Memory B cell (primary cell): ENCODE measurements around the gene GET4.

Experiments used
- ATAC-seq: fragments of 150-1000 bp; cut with Tn5 transposase; 2 replicates; pipeline ENCODE4 v1.10.0; 2021; ENCODE audit warnings: low read depth, mild to moderate bottlenecking, moderate library complexity
- DNase-seq, 2 donors: peaks; one replicate each; pipeline ENCODE4 v3.0.0; 2022; ENCODE audit warnings: low spot score in 2 of 2
- H3K27ac Mint-ChIP-seq: one replicate; pipeline ENCODE4 v1.8.0; 2022; ENCODE audit warnings: mild to moderate bottlenecking, moderate library complexity, mixed read lengths
- H3K27me3 Mint-ChIP-seq: one replicate; pipeline ENCODE4 v1.8.0; 2022; ENCODE audit warnings: mixed read lengths
- H3K36me3 Mint-ChIP-seq: one replicate; pipeline ENCODE4 v1.8.0; 2022; ENCODE audit warnings: mild to moderate bottlenecking, mixed read lengths
- H3K4me1 Mint-ChIP-seq: one replicate; pipeline ENCODE4 v1.8.0; 2022; ENCODE audit warnings: mixed read lengths
- H3K4me3 Mint-ChIP-seq: one replicate; pipeline ENCODE4 v1.8.0; 2022; ENCODE audit warnings: mild to moderate bottlenecking, moderate library complexity, mixed read lengths
- H3K9me3 Mint-ChIP-seq: one replicate; pipeline ENCODE4 v1.8.0; 2022; ENCODE audit warnings: mixed read lengths

GET4 gene

GRCh38 chr7:882336-883035 is 6.1 kb downstream of the GET4 start:
- peaks cover 3% of the 10 kb centered on the region for H3K36me3 Mint-ChIP-seq
- H3K27ac Mint-ChIP-seq: no peak overlapping the region
- DNase-seq: no peak
- H3K4me1 Mint-ChIP-seq: peaks cover 6% of the 10 kb centered on the region
- H3K4me3 Mint-ChIP-seq: no peak overlapping the region
- no peak for ATAC-seq
- no peaks in the 10 kb centered on the region for H3K9me3 Mint-ChIP-seq
- no peaks in the 10 kb centered on the region for H3K27me3 Mint-ChIP-seq

DNA sequence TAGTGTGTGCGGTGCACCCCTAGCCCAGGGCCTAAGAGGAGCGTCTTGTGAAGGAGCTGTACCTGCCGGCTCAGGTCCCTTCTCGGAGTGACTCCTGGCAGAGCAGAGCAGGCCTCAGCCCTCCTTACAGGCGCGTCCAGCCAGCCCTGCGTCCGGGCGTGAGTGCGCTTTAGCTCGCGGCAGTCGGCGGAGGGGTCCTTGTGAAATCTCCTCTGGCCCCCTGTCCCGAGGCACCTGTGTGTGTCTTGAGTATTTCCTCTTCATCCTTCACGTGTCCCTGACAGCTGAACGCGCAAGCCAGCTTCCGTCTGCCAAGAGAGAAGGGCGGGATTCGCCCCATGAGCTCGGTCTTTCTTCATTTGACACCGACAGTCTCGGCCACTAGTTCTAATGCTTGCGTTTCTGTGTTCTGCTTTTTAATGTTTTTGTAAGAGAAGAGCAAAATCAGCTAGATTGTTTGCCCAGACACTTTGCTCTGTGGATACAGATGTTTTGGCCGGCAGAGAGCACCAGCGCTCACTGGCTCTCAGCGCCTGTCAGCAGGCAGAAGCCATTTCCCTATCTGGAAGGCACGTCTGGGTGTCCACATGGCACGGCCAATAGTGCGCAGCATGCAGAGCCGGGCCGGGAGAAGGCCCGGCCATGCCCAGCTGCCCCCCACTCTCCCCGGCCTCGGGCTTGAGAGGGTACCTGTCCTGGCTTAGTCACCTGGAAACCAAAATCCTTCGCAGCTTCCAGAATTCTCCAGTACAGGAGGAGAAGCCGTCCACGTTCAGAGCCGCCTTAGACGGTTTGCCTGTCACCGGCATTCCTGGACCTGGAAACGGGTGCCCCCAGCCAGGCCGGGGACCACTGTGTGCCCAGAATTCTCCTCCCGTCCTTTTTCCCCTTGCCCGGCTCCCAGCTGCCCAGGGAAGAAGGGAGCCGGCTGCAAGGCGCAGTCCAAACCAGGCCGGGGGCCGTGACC is 7.0 kb downstream of the GET4 start:
- DNase-seq (no peak), ATAC-seq (no peak)
- Mint-ChIP-seq H3K36me3 (peaks cover 6% of the 10 kb centered on the region), H3K4me3 (no peak overlapping the region), H3K27ac (no peak overlapping the region), H3K27me3 (no peaks in the 10 kb centered on the region), H3K9me3 (no peaks in the 10 kb centered on the region), H3K4me1 (peaks cover 3% of the 10 kb centered on the region)

- Mint-ChIP-seq H3K27ac (no peak overlapping the region), H3K36me3 (peaks cover 9% of the 10 kb centered on the region)
Observed at GRCh38 chr7:884191-885003, 8.0 kb downstream of the GET4 start.

GRCh38 chr7:885261-885892 is 9.0 kb downstream of the GET4 start:
- H3K27me3 Mint-ChIP-seq: no peaks in the 10 kb centered on the region
- H3K27ac Mint-ChIP-seq: no peak overlapping the region
- ATAC-seq: no peak
- peaks cover 9% of the 10 kb centered on the region for H3K36me3 Mint-ChIP-seq
- no peaks in the 10 kb centered on the region for H3K9me3 Mint-ChIP-seq
- H3K4me3 Mint-ChIP-seq: no peak overlapping the region
- no peak for DNase-seq
- H3K4me1 Mint-ChIP-seq: peaks cover 3% of the 10 kb centered on the region

More at GRCh38 chr7:884191-885003, 8.0 kb downstream of the GET4 start:
- no peak overlapping the region for H3K4me3 Mint-ChIP-seq
- no peaks in the 10 kb centered on the region for H3K9me3 Mint-ChIP-seq
- H3K4me1 Mint-ChIP-seq: peaks cover 3% of the 10 kb centered on the region
- H3K27me3 Mint-ChIP-seq: no peaks in the 10 kb centered on the region
- no peak for ATAC-seq
- no peak for DNase-seq

DNA sequence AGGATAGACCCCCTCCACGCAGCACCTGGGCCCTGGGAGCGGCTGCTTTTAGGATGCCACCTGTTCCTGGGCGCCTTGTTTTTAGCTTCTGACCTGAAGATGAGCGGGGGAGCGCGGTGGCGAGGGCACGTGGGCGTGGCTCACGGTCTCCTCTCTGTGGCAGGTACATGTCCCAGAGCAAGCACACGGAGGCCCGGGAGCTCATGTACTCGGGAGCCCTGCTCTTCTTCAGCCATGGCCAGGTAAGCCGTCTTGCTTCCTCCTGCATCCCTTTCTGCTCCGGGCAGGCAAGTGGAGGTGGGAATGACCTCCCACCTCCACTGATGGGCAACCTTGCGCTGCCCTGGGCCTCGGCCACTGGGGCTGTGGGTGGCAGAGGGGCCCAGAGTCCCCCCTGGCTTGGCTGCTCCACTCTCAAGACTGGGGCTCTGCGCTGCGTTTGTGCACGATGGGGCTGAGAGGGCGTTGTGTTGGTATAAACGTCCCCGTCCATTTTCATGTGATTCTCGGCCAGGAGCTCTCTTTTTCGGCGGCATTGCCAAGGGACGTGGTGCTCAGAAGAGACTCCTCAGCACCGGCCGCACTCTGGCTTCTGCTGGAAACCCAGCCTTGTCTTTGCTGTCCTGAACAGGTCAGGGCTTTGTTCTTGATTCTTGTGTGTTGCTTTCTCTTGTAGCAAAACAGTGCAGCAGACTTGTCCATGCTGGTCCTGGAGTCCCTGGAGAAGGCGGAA is 9.7 kb downstream of the GET4 start:
- peaks cover 3% of the 10 kb centered on the region for H3K4me1 Mint-ChIP-seq
- no peak for DNase-seq
- H3K27ac Mint-ChIP-seq: no peak overlapping the region
- H3K4me3 Mint-ChIP-seq: no peak overlapping the region
- no peaks in the 10 kb centered on the region for H3K9me3 Mint-ChIP-seq
- no peaks in the 10 kb centered on the region for H3K27me3 Mint-ChIP-seq
- no peak for ATAC-seq
- H3K36me3 Mint-ChIP-seq: peaks cover 9% of the 10 kb centered on the region

DNA sequence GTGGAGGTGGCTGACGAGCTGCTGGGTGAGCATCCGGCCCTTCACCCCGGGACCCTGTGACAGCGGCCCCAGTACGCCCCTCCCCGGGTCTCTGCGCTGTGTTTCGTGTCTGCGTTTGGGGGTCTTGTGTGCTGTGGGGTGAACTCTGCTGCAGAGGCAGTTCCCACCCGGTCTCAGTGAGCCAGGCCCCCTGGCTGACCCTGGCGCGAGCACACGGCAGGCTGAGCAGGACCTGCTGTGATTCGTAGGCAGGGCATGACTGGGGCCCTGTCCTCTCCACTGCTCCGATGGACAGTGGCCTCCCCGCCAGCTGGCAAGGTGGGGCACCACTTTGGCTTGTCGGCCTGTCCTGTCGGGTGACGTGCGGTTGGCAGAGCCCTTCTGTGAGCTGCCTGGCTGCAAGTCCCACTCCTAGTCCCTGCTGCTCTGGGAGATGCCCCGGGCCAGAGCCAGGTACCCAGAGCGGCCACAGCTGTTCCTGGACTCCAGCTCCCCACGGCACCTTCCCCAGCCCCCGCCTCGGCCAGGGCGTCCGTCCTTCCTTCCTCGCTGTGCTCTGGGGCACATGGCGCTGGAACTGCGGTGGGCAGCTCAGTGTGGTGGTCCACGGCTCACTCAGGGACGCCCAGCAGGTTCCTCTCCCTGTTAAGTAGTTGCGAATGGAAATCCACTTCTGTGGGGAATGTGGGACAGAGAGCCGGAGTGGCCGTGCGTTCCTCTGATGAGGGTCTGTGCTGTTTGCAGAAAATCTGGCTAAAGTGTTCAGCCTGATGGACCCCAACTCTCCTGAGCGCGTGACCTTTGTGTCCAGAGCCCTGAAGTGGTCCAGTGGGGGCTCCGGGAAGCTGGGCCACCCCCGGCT is 10.5 kb downstream of the GET4 start:
- H3K27ac Mint-ChIP-seq: no peak overlapping the region
- peaks cover 3% of the 10 kb centered on the region for H3K4me1 Mint-ChIP-seq
- H3K4me3 Mint-ChIP-seq: no peak overlapping the region
- peaks cover 9% of the 10 kb centered on the region for H3K36me3 Mint-ChIP-seq
- H3K9me3 Mint-ChIP-seq: no peaks in the 10 kb centered on the region
- H3K27me3 Mint-ChIP-seq: no peaks in the 10 kb centered on the region
- no peak for DNase-seq
- ATAC-seq: no peak

DNA sequence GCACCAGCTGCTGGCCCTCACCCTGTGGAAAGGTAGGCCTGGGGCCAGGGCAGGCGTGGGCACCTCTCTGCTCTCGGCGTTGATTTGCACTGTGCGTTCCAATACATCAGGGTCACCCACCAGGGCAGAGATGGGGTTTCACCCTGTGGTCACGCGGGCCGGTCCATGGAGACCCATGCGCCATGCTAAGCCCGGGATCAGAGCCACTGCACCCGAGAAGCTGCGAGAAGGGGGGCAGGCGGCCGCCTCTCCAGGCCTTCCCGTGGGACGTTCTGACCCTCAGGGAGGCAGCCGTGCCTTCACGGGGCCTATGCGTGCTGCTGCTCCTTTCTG is 11.1 kb downstream of the GET4 start:
- no peak overlapping the region for H3K27ac Mint-ChIP-seq
- peaks cover 5% of the 10 kb centered on the region for H3K4me1 Mint-ChIP-seq
- H3K9me3 Mint-ChIP-seq: no peaks in the 10 kb centered on the region
- H3K27me3 Mint-ChIP-seq: no peaks in the 10 kb centered on the region
- no peak for DNase-seq
- ATAC-seq: no peak
- H3K36me3 Mint-ChIP-seq: peaks cover 10% of the 10 kb centered on the region
- H3K4me3 Mint-ChIP-seq: no peak overlapping the region

DNA sequence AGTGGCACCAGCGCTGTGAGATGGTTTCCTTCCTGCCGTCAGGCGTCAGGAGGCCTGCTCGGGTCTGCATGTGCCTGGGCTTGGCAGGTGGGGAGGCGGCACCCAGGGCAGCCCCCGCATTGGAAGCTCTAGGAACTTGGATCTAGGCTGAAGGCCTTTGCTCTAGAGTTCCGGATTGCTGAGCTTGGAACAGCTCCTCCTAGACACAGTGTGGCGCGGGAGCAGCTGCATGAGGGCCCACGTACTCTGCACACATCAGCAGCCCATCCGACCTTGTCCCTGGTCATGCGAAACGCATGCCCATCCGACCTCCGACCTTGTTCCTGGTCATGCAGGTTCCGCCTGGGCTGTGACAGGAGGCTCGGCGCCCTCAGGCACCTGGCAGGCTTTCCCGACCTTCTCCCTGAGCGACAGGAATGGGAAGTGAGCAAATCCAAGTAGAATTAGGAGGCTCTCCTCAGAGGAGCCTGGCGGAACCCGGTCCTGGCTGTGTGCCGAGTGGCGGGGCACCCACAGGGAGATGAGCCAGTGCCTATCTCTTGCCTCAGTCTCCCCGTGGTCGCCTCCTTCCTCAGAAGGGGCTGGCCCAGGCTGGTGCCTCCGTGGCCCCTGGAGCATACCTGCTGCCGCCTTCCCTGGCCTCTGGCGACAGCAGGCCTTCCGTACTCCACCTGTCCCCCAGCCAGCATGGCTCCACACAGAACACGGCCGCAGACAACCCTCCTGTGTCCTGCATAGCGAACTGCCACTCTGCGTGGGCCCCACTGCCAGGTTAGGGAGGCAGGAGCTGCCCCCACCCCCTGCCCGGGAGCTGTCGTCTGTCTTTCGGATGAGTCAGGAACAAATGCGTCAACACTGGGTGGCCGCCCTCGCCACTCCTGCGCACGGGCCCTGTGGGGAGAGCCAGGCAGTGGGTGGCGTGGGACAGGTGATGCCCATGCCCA is 12.0 kb downstream of the GET4 start:
- Mint-ChIP-seq H3K27ac (no peak overlapping the region), H3K4me3 (no peak overlapping the region), H3K36me3 (peaks cover 19% of the 10 kb centered on the region), H3K27me3 (no peaks in the 10 kb centered on the region), H3K4me1 (peaks cover 8% of the 10 kb centered on the region), H3K9me3 (no peaks in the 10 kb centered on the region)
- ATAC-seq (no peak), DNase-seq (no peak)

DNA sequence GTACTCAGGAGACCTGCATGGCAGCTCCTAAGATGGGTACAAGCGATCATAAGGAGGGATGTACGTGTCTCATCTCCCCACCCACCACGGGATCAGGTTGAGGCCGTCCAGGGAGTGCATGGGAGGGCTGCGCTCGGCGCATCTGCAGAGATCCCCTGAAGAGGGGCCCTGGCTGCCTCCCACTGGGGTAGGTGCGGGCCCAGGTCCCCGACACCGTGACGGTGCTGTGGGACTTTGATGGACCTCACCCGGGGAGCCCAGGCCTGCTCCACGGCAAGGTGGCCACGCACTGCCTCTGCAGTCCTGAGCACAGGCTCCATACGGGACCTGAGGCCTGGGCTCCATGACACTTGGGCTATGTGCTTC is 12.7 kb downstream of the GET4 start:
- Mint-ChIP-seq H3K27ac (no peak overlapping the region), H3K36me3 (peaks cover 20% of the 10 kb centered on the region), H3K27me3 (no peaks in the 10 kb centered on the region), H3K9me3 (no peaks in the 10 kb centered on the region), H3K4me1 (peaks cover 8% of the 10 kb centered on the region), H3K4me3 (no peak overlapping the region)
- DNase-seq (no peak), ATAC-seq (no peak)

DNA sequence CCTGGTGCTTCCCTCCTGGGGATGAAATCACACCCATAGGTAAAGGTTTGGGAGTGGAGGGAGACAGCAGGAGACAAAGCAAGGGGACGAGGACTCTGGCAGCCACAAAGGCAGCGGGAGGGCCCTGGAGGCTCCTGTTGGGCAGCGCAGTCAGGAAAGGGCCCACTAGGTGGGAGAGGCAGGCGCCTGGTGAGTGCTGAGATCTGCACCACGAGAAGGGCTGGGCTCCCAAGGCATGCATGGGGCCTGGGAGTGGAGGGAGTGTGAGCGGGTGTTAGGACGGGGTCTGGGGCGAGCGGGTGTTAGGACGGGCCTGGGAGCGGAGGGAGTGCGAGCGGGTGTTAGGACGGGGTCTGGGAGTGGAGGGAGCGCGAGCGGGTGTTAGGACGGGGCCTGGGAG is 13.0 kb downstream of the GET4 start:
- H3K27me3 Mint-ChIP-seq: no peaks in the 10 kb centered on the region
- H3K9me3 Mint-ChIP-seq: no peaks in the 10 kb centered on the region
- no peak overlapping the region for H3K27ac Mint-ChIP-seq
- no peak for ATAC-seq
- H3K36me3 Mint-ChIP-seq: peaks cover 21% of the 10 kb centered on the region
- H3K4me3 Mint-ChIP-seq: no peak overlapping the region
- H3K4me1 Mint-ChIP-seq: peaks cover 8% of the 10 kb centered on the region
- no peak for DNase-seq

DNA sequence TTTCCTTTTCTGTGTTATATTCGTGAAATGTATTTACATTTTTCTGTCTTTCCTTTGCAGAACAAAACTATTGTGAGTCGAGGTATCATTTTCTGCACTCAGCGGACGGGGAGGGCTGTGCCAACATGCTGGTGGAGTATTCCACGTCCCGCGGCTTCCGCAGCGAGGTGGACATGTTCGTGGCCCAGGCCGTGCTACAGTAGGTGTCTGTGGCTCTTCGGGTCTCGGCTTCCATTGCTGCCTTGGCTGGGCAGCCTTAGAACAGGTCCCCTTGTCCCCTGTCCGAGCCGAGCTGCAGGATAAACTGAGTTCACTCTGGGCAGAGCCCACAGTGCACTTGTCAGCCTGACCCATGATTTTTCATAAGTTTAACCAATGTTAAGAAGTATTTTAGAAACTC is 14.5 kb downstream of the GET4 start:
- ATAC-seq: no peak
- Mint-ChIP-seq H3K4me3 (no peak overlapping the region), H3K4me1 (peaks cover 8% of the 10 kb centered on the region), H3K36me3 (peaks cover 25% of the 10 kb centered on the region), H3K27ac (no peak overlapping the region), H3K9me3 (no peaks in the 10 kb centered on the region), H3K27me3 (no peaks in the 10 kb centered on the region)
- no peak for DNase-seq

DNA sequence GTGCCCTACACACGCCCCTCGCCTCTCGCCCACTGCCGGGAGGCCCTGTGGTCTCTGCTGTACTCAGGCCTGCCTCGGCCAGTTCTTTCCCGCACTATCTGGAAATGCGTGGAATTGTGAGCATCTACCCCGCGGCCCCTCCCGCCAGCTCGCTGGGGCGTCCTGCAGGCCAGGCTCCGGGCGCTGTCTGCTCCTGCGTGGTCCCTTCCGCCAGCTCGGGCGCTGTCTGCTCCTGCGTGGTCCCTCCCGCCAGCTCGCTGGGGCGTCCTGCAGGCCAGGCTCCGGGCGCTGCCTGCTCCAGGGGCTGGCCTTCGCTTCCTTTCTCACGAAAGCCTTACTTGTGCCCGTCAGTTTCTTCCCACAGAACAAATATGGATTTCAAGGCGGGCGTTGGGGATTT is 14.9 kb downstream of the GET4 start:
- H3K4me1 Mint-ChIP-seq: peaks cover 8% of the 10 kb centered on the region
- no peak for DNase-seq
- H3K9me3 Mint-ChIP-seq: no peaks in the 10 kb centered on the region
- ATAC-seq: no peak
- H3K4me3 Mint-ChIP-seq: no peak overlapping the region
- H3K36me3 Mint-ChIP-seq: peaks cover 29% of the 10 kb centered on the region
- H3K27ac Mint-ChIP-seq: no peak overlapping the region
- H3K27me3 Mint-ChIP-seq: no peaks in the 10 kb centered on the region
